Stomach (tissue), 9 donors: ENCODE results near the gene CSGALNACT2. TPM values are rescaled to one million over a fixed set of nuclear protein-coding genes. Genes with fewer than 3 reads are reported as not detected.

ENCODE experiments used
- DNase-seq, 2 donors: peaks; one replicate each; pipeline versions ENCODE4 v3.0.0 to v3.0.0-alpha.2; 2013 to 2019
- H3K27ac ChIP-seq, 5 donors: fragments of 200-600 bp in 4 of 5; sonication (generic) in 4 of 5; one replicate each; pipeline ENCODE4 v1.5.1; 2013 to 2019; ENCODE audit warnings: mild to moderate bottlenecking in 1 of 5, moderate library complexity in 1 of 5
- H3K27me3 ChIP-seq, 3 donors: fragments of 200-600 bp; sonication (generic); one replicate each; pipeline ENCODE4 v1.5.1; 2017 to 2019; ENCODE audit warnings: mixed run types in 1 of 3
- H3K36me3 ChIP-seq, 4 donors: fragments of 200-600 bp; sonication (generic); 1 replicate in 3 of 4; 2 replicates in 1 of 4; pipeline ENCODE4 v1.5.1; 2016 to 2019
- H3K4me1 ChIP-seq, 4 donors: fragments of 200-600 bp; sonication (generic); one replicate each; pipeline ENCODE4 v1.5.1; 2016 to 2019
- H3K4me3 ChIP-seq, 4 donors: fragments of 200-600 bp; sonication (generic) in 3 of 4; one replicate each; pipeline ENCODE4 v1.5.1; 2016 to 2019; ENCODE audit warnings: mild to moderate bottlenecking in 1 of 4
- H3K9me3 ChIP-seq, 4 donors: fragments of 200-600 bp; sonication (generic); one replicate each; pipeline ENCODE4 v1.5.1; 2016 to 2019
- EP300 ChIP-seq: sonication (generic); formaldehyde crosslinking; IDR thresholded peaks from one replicate; pipeline ENCODE4 v1.6.1; 2017; ENCODE audit warnings: antibody characterized with exemption
- POLR2A ChIP-seq, 4 donors: fragments of 450-650 bp; IDR thresholded peaks; one replicate each; pipeline ENCODE4 v1.6.1; 2016; ENCODE audit warnings: antibody characterized with exemption in 4 of 4, control low read depth in 2 of 4, mild to moderate bottlenecking in 1 of 4, moderate library complexity in 1 of 4
- POLR2AphosphoS5 ChIP-seq, 3 donors: sonication (generic); formaldehyde crosslinking; IDR thresholded peaks; one replicate each; pipeline ENCODE4 v1.6.1; 2016; ENCODE audit warnings: antibody characterized with exemption in 3 of 3
- WGBS, 5 donors: extraction: QIAGEN DNeasy Blood & Tissue Kit in 3 of 5; methylation state at CpG; one replicate each; pipeline versions ENCODE4 v1.1.5 to v1.1.7; 2013 to 2018; 5-methylcytosine and 5-hydroxymethylcytosine counted together
- intact Hi-C: fragments of 100-400 bp; cut with DNase I; formaldehyde crosslinking; loops from one replicate; pipeline ENCODE4 v1.15.1; 2023; ENCODE audit warnings: low total_unique reads
- polyA plus RNA-seq, 3 donors: library from polyadenylated mRNA; stranded (reverse); fragments of 200-250 nt; gene quantifications; one replicate each; pipeline ENCODE4 v1.2.3, GENCODE V29; 2013
- total RNA-seq, 5 donors: library from RNA; depleted of rRNA; stranded (reverse); fragments of >200 nt; gene quantifications; one replicate each; pipeline versions ENCODE4 v1.1.0 to v1.2.3, GENCODE V29; 2014 to 2016
- TF ChIP-seq, protein P1 (sequence below), 7 experiments: fragments of 450-650 bp in 4 of 7; fragments of 200-600 bp in 3 of 7; sonication (generic) in 3 of 7; IDR thresholded peaks; one replicate each; pipeline ENCODE4 v1.5.1; 2016 to 2019; ENCODE audit warnings: antibody characterized with exemption in 7 of 7, control low read depth in 2 of 7, mild to moderate bottlenecking in 1 of 7
- donor health status: healthy with polysubstance abuse.
- donor health status: Bipolar disorder and iron deficiency.
- donor health status: healthy.

The CSGALNACT2 gene
- total and polyA plus RNA-seq, 8 donors: 2.0 to 30.1 (median 7.8) TPM

DNA sequence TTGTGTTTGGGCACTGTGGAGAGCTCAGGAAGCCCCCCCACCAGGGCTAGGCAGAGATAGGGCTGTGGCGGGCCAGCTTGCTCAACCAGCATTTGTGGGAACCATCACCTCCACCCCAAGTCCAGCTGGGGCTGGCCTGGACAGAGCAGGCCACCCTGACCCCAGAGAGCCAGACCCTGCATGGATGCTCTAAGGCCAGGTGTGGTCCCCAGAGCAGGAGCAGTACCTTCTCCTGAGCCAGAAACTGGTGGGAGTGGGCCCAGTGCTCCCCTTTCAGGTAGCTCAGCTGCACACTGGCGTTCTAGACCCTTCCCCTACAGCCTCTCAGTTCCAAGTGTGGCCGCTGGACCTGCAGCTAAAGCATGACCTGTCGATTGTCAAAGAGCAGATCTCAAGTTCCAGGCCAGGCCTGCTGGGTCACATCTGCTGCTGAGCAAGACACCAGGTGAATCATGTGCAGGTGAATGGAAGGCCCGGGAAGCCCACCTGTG, 71.5 kb downstream of the CSGALNACT2 start:
- DNase-seq: no peak
- 70 to 100% (median 78%) methylated on average over 1 to 5 of the region's 5 CpGs for WGBS, 5 donors
- TF ChIP-seq, protein P1, sequence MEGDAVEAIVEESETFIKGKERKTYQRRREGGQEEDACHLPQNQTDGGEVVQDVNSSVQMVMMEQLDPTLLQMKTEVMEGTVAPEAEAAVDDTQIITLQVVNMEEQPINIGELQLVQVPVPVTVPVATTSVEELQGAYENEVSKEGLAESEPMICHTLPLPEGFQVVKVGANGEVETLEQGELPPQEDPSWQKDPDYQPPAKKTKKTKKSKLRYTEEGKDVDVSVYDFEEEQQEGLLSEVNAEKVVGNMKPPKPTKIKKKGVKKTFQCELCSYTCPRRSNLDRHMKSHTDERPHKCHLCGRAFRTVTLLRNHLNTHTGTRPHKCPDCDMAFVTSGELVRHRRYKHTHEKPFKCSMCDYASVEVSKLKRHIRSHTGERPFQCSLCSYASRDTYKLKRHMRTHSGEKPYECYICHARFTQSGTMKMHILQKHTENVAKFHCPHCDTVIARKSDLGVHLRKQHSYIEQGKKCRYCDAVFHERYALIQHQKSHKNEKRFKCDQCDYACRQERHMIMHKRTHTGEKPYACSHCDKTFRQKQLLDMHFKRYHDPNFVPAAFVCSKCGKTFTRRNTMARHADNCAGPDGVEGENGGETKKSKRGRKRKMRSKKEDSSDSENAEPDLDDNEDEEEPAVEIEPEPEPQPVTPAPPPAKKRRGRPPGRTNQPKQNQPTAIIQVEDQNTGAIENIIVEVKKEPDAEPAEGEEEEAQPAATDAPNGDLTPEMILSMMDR (IDR thresholded peaks at IDR 0.05): no peak
- TF ChIP-seq POLR2AphosphoS5 (IDR thresholded peaks at IDR 0.05) (no peak), EP300 (no peak)
- Histone ChIP-seq H3K36me3 (no peaks in the 10 kb centered on the region), H3K9me3 (no peaks in the 10 kb centered on the region), H3K27me3 (peaks cover 0 to 10% (median 0%) of the 10 kb centered on the region in 3 donors), H3K27ac (no peak overlapping the region), H3K4me3 (no peak overlapping the region), H3K4me1 (no peaks in the 10 kb centered on the region)
- intact Hi-C loops: no loop called here

DNA sequence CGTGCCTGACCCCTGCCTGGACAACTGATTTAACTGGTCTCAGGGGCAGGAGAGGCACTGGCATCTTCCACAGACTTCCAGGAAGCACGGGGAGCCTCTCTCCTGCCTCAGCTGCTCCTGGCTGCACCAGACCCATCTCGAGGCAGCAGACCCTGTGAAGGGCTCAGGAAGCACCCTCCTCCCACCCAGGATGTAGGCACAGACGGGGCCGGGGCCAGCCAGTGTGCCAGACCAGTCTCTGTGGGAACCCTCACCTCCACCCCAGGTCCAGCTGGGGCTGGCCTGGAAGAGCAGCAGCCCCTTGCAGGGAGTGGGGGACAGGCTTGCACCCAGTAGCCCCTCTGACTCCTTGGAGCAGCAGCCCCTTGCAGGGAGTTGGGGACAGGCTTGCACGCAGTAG, 72.3 kb downstream of the CSGALNACT2 start:
- Histone ChIP-seq H3K27me3 (peaks cover 0 to 10% (median 0%) of the 10 kb centered on the region in 3 donors), H3K4me3 (no peak overlapping the region), H3K36me3 (no peaks in the 10 kb centered on the region), H3K9me3 (no peaks in the 10 kb centered on the region), H3K4me1 (no peaks in the 10 kb centered on the region), H3K27ac (no peak overlapping the region)
- 50 to 78% (median 55%) methylated on average over 5 to 6 of the region's 6 CpGs for WGBS, 5 donors
- intact Hi-C loops: no loop called here
- TF ChIP-seq EP300 (no peak), POLR2A (IDR thresholded peaks at IDR 0.05) (no peak), POLR2AphosphoS5 (IDR thresholded peaks at IDR 0.05) (no peak)
- TF ChIP-seq, protein P1 (IDR thresholded peaks at IDR 0.05): no peak
- DNase-seq: no peak

DNA sequence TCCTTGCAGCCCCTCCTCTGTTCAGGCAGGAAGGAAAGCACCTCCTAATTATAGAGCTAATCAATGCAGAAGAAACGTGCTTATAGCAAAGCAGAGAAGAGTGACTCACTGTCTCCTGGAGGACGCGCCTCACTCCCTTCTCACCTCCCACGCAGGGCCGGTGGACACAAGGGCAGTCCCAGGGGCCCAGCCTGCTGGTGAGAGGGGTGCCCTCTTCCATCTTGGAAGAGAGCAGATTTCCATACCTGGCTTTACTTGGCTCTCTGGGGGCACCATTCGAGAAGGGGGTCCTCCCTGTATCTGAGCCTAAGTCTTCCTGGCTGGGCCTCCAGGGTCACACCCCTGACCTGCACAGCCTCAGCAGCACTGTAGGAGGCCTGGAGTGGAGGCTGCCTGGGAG, 72.8 kb downstream of the CSGALNACT2 start:
- Histone ChIP-seq H3K4me1 (no peaks in the 10 kb centered on the region), H3K27me3 (peaks cover 0 to 11% (median 0%) of the 10 kb centered on the region in 3 donors), H3K27ac (no peak overlapping the region), H3K36me3 (no peaks in the 10 kb centered on the region), H3K9me3 (no peaks in the 10 kb centered on the region), H3K4me3 (no peak overlapping the region)
- 64 to 68% (median 66%) methylated on average over 6 of the region's 6 CpGs for WGBS, 5 donors
- DNase-seq: no peak
- TF ChIP-seq POLR2AphosphoS5 (IDR thresholded peaks at IDR 0.05) (no peak), POLR2A (IDR thresholded peaks at IDR 0.05) (no peak), EP300 (no peak)
- TF ChIP-seq, protein P1 (IDR thresholded peaks at IDR 0.05): no peak
- intact Hi-C loops: no loop called here

DNA sequence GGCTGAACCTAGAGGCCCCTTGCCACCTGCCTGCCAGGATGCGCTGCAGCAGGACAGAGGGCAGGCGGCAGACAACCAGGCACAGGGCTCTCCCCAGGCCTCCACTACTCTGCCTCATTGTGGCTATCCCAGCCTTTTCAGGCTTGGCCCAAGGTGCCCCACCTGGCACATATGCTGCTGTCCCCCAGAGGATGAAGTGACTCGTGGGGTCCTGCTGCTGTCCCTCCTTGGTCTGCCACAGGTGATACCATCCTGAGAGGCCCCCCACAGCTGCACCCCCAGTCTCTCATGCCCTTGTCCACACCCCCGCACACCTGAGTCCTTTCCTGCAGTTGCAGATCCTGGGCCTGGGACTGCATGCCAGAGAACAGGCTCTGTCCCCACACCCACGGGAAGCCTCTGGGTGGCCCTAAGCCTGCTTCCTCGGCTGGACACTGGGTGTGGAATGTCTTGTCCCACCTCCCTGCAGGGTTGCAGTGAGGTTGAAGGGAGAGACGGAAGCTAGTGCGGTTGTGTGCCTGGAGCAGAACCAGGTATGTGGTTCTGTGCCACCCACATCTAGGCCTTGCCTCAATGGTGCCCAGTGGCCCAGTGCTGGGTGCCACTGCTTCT, 73.3 kb downstream of the CSGALNACT2 start:
- H3K27ac ChIP-seq: no peak overlapping the region

More for the DNA sequence above, 73.3 kb downstream of the CSGALNACT2 start:
- peaks cover 0 to 16% (median 0%) of the 10 kb centered on the region in 3 donors for H3K27me3 ChIP-seq
- 68 to 83% (median 79%) methylated on average over 3 to 8 of the region's 8 CpGs for WGBS, 5 donors
- intact Hi-C loops: no loop called here
- TF ChIP-seq, protein P1 (IDR thresholded peaks at IDR 0.05): no peak
- no peak for TF ChIP-seq POLR2A (IDR thresholded peaks at IDR 0.05)
- TF ChIP-seq POLR2AphosphoS5 (IDR thresholded peaks at IDR 0.05): no peak
- no peak for TF ChIP-seq EP300
- no peak overlapping the region for H3K4me3 ChIP-seq
- DNase-seq: no peak
- H3K36me3 ChIP-seq: no peaks in the 10 kb centered on the region
- H3K9me3 ChIP-seq: no peaks in the 10 kb centered on the region
- H3K4me1 ChIP-seq: no peaks in the 10 kb centered on the region
